HG03060 (cell line): ENCODE measurements around the gene TUBA4B.
"Not testable (repeated sequence)": the region's sequence is repeated elsewhere in the genome, so short reads cannot be mapped to it uniquely, and the experiment has no call there.

ENCODE experiments used
- ATAC-seq: cut with Tn5 transposase; IDR thresholded peaks from one replicate; pipeline ENCODE4 v1.9.1; 2021; ENCODE audit warnings: low read depth, moderate number of reproducible peaks; ENCODE audit not compliant: unreplicated experiment

TUBA4B gene

DNA sequence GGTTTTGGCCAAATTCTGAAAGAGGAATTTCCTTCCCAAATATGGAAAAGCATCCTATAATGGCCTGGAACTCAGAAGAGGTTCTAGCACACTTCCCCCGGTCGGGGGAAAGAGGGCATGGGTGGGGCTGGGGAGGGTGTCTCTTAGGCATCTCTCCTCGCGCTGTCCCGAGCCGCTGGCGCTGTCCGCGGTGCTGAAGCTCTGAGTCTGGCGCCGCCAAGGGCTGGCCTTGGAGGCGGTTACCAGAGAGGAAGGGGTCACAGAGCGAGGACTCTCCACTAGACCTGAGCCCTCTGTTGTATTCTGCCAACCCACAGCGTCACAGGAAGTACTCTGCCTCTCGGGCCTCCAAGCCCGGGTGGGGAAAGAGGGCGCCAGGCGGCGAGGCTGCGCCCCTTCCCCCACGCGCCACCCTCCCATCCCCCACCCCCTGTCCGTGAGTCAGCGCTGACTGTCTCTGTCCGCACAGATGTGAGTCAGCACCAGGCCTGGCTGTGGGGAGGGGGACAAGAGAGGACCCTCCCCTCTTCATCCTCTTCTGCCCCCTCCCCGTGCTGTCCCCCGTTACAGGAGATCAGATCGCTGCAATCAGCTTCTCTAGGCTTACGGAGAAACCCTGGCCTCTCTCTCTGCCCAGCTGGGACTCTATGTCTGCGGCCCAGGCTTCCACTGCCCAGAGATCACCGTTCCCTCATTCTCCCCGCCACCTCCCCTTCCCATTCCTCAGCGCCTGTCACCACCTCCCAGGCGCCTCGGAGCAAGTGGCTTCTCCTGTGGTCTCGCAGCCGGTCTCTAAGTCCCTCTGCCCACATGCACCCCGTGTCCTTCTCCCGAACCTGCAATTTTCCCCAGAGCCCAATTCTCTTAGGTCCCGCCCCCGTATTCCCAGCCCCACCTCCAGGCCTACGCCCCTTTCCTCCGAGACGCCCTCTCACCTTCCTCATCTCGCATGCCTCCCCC is 55.4 kb downstream of the TUBA4B start:
- no peak for ATAC-seq

DNA sequence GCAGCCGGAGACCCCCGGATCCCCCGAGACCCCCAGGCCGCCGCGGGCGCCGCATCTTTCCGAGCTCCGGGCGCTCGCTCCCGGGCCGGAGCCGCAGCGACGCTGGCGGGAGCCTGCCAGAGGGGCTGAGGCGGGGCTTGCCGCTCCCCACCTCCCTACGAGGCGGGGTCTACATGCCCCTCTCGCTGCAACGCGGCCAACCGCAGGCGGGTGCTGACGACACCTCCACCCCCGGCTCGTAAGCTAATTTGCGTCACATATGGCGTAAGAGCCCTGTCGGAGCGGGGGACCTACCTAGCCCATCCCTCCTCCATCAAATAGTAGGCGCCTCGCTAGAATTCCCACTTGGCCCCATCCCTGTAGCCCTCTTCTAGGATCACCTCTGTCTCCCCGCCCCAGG is 56.2 kb downstream of the TUBA4B start, which contains the start of gene PTPRN:
Gene PTPRN, minus strand, starts transcription at position 124 of the 400 bp plus-strand sequence. Its CDS starts 69 bp downstream, at position 55.
- no peak for ATAC-seq

DNA sequence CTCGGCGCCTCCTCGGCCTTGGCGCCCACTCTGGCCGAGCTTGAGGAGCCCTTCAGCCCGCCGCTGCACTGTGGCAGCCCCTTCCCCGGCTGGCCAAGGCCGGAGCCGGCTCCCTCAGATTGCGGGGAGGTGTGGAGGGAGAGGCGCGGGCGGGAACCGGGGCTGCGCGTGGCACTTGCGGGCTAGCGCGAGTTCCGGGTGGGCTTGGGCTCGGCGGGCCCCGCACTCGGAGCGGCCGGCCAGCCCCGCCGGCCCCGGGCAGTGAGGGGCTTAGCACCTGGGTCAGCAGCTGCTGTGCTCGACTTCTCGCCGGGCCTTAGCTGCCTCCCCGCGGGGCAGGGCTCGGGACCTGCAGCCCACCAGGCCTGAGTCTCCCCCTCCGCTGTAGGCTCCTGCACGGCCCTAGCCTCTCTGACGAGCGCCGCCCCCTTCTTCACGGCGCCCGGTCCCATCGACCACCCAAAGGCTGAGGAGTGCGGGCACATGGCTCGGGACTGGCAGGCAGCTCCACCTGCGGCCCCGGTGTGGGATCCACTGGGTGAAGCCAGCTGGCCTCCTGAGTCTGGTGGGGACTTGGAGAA is 59.7 kb downstream of the TUBA4B start:
- ATAC-seq, result not testable (repeated sequence)

DNA sequence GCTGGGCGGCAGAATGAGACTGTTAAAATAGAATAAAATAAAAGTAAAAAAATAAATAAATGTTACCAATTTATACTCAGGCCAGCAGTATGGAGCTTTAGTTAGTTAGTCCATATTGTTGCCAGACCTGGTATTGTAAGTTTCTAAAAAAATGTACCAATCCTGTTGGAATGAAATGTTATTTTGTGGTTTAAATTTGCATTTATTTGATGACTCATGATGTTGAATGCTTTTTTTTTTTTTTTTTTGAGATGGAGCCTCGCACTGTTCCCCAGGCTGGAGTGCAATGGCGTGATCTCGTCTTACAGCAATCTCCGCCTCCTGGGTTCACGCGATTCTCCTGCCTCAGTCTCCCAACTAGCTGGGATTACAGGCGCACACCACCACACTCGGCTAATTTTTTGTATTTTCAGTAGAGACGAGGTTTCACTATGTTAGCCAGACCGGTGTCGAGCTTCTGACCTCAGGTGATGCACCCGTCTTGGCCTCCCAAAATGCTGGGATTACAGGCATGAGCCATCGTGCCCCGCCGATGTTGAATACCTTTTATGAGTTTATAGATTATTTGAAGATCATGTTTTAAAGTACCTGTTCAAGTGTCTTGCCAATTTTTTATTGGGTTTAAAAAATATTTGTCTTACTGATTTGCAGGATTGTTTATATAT is 61.9 kb downstream of the TUBA4B start:
- ATAC-seq, result no peak
